GM23338 (cell line): ENCODE data around the gene KRTAP12-2.

Experiments used
- CREB1 ChIP-seq: fragments of 250-450 bp; sonication (Bioruptor Pico); IDR thresholded peaks from 2 replicates; pipeline ENCODE4 v1.5.0; 2020; ENCODE audit warnings: low read depth, mild to moderate bottlenecking, moderate library complexity
- CTCF ChIP-seq, 2 experiments: fragments of 200-600 bp in 1 of 2; sonication (generic) in 1 of 2; conservative IDR thresholded peaks; 2 replicates each; pipeline versions ENCODE4 v1.5.1 to v1.6.1; 2016 to 2017; ENCODE audit warnings: antibody characterized with exemption in 2 of 2, low read depth in 2 of 2, mild to moderate bottlenecking in 2 of 2, moderate library complexity in 1 of 2
- ETS1 ChIP-seq: IDR thresholded peaks from 2 replicates; pipeline ENCODE4 v1.6.1; 2016; ENCODE audit warnings: antibody characterized with exemption
- EZH2 ChIP-seq: fragments of 200-600 bp; sonication (generic); IDR thresholded peaks from one replicate; pipeline ENCODE4 v1.8.0; 2017; ENCODE audit warnings: antibody characterized with exemption, mild to moderate bottlenecking, low read depth; ENCODE audit not compliant: unreplicated experiment
- EZH2phosphoT487 ChIP-seq: fragments of 200-600 bp; sonication (generic); IDR thresholded peaks from one replicate; pipeline ENCODE4 v1.8.1; 2018; ENCODE audit warnings: antibody characterized with exemption; ENCODE audit not compliant: unreplicated experiment
- JUNB ChIP-seq: IDR thresholded peaks from one replicate; pipeline ENCODE4 v1.6.1; 2016; ENCODE audit warnings: antibody characterized with exemption; ENCODE audit not compliant: unreplicated experiment
- NANOG ChIP-seq: IDR thresholded peaks from 2 replicates; pipeline ENCODE4 v1.6.1; 2016; ENCODE audit warnings: antibody characterized with exemption, borderline replicate concordance
- POLR2AphosphoS5 ChIP-seq: IDR thresholded peaks from 2 replicates; pipeline ENCODE4 v1.6.1; 2016; ENCODE audit warnings: antibody characterized with exemption, low read depth
- REST ChIP-seq: IDR thresholded peaks from one replicate; pipeline ENCODE4 v1.6.1; 2018; ENCODE audit warnings: antibody characterized with exemption; ENCODE audit not compliant: unreplicated experiment
- ZNF114 ChIP-seq: fragments of 250-450 bp; sonication (Bioruptor Pico); IDR thresholded peaks from 2 replicates; pipeline ENCODE4 v1.5.0; 2020; ENCODE audit warnings: mild to moderate bottlenecking, moderate library complexity
- ZNF462 ChIP-seq: fragments of 250-450 bp; sonication (Bioruptor Pico); IDR thresholded peaks from 2 replicates; pipeline ENCODE4 v1.5.0; 2020; ENCODE audit warnings: mild to moderate bottlenecking, moderate library complexity

- TF ChIP-seq EZH2phosphoT487 = no peak
- no peak for TF ChIP-seq CTCF (conservative IDR thresholded peaks at IDR 0.05; ENCODE audit: low read depth in 2 of 2)
- TF ChIP-seq EZH2 = no peak
- no peak for TF ChIP-seq POLR2AphosphoS5
- TF ChIP-seq REST = no peak
- TF ChIP-seq JUNB = no peak
- TF ChIP-seq ZNF462 = no peak
- TF ChIP-seq CREB1 (CRISPR knock-in tag) = no peak
- TF ChIP-seq ETS1 = no peak
- TF ChIP-seq ZNF114 (CRISPR knock-in tag) = no peak
- TF ChIP-seq NANOG = no peak
These were observed 50.2 kb downstream of the KRTAP12-2 start for GRCh38 chr21:44616591-44616926.
